Fibroblast of gingiva (primary cell): Measurements from ENCODE around the gene OTUB2.

Source experiments
- DNase-seq: peaks from one replicate; pipeline ENCODE4 v3.0.0-alpha.2; 2011; ENCODE audit warnings: low read depth

The OTUB2 gene

GRCh38 chr14:94021416-94022157 lies 4.6 kb upstream of the OTUB2 start:
- DNase-seq: no peak

GRCh38 chr14:94022532-94023411 lies 3.4 kb upstream of the OTUB2 start:
- DNase-seq: no peak

GRCh38 chr14:94024549-94024948 lies 1.6 kb upstream of the OTUB2 start:
- DNase-seq: no peak

DNA sequence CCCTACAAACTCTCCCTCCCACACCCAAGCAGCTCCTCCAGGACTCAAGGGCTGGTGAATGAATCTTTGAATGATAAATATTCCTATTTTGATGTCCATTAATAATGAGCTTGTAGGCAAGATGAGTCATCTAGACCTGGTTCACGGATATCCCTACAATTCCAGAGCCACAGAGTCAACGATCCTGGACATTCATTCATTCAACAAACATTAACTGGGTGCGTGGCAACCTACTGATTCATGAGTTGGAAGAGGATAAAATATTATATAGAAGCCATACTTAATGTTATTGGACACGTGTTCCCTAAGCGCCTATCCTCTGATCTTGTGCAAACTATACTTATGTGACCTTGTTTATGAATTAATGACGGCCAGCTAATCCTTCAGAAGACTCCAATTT lies 420 bp upstream of the OTUB2 start:
- DNase-seq: no peak

DNA sequence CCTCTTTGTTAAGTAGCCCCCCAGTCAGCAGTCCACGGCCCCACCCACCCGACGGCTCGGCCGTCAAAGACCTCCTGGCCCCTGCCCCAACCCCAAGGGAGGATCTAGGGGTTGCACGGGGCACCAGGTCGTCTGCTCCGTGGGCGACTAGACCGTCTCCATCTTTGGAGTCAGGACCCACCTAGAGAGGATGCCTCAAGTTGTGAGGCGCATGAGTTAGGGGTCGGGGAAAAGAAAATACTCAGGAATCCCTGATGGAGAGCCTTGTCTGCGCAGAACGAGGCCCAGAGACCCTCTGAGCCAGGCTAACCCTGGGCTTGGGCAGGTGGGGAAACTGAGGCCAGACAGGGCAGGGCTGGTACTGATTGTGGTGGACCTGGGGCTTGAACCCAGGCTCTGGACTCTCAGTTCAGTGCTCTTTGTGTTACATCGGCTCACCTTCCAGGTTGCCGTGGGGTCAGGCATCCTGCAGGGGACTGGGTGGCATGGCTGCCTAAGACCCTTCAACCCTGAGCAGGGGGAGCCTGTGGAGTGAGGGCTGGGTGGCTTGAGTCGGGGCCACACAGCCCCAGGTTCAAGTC lies 839 bp downstream of the OTUB2 start:
- DNase-seq: no peak

- DNase-seq: no peak
Observed at GRCh38 chr14:94027566-94028449, 1.7 kb downstream of the OTUB2 start.

- no peak for DNase-seq
Observed at GRCh38 chr14:94028450-94028826, 2.3 kb downstream of the OTUB2 start.

GRCh38 chr14:94029265-94029664 lies 3.1 kb downstream of the OTUB2 start:
- no peak for DNase-seq

DNA sequence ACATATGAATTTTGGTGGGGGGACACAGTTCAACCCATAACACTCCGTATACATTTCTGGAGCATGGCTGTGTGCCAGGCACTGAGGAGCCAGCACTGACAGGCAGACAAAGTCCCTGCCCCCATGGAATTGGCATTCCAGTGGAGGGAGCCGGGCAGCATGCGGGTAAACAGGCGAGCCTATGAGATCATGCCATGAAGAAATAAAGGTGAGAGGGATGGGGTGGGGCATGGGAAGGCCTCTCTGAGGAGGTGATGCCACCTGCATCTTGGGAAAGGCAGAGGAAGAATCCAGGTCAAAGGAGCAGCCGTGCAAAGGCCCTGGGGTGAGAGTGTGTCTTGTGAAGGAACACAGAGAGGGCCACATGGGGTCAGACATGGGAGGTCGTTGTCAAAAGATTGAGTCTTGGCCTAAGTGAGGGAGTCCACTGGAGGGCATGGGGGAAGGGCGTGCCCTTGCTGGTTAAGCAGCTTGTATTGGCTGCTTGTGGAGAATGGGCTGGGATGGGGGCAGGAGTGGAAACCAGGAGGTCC lies 3.6 kb downstream of the OTUB2 start:
- no peak for DNase-seq

DNA sequence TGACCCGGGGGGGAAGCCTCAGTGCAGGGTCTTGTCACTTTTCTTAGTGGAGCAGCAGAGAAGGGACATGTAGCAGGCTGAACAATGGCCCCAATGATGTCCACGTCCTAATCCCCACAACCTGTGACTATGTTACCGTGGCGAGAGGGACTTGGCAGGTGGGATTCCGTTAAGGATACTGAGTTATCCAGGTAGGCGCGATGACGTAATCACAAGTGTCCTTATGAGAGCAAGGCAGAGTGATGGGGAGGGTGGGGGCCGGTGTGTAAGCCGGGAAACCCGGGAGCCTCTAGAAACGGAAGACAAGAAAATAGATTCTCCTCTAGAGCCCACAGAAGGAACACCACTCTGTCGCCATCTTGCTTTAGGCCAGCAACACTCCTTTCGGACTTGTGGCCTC lies 4.4 kb downstream of the OTUB2 start:
- no peak for DNase-seq

- no peak for DNase-seq
Observed at GRCh38 chr14:94031161-94031882, 5.2 kb downstream of the OTUB2 start.

- no peak for DNase-seq
Observed at GRCh38 chr14:94031883-94032279, 5.7 kb downstream of the OTUB2 start.

DNA sequence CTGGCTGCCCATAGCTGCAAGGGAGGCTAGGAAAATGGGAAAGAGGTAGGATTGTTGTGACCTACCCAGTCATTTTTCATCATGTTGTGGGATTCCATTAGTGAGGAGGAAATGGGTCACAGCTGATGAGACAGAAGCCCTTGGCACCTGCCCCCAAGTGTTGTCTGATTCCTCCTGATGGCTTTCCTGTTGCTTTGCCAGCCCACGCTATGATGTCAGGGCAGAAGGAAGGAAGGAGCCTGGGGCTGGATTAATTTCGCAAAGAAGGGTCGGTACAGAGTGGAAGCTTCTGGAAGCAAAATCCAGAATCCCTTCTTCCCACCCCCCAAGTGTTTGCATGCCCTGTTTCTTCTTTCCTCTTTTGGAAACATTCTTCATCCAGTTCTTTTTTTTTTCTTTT lies 8.7 kb downstream of the OTUB2 start:
- no peak for DNase-seq

- DNase-seq: peak; percentile 54
Observed at GRCh38 chr14:94036313-94037167, 10.4 kb downstream of the OTUB2 start.

DNA sequence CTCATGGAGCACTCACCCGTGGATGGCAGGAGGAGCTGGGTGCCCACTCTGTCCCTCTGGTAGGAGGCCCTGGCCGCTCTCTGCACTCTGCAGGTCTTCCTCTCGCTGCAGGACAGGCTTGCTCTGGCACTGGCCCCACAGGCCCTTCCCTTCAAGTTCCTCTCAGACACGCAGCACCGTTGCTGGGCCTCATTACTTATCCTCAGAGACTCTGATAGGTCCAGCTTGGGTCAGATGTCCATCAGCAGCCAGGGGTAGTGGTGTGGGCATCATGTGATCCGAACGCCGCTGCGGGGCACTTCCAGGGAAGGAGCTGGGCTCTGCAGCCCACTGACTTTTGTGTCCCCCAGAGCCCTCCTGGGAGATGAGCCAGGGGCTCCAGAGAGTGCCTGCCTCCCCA lies 11.8 kb downstream of the OTUB2 start:
- no peak for DNase-seq

DNA sequence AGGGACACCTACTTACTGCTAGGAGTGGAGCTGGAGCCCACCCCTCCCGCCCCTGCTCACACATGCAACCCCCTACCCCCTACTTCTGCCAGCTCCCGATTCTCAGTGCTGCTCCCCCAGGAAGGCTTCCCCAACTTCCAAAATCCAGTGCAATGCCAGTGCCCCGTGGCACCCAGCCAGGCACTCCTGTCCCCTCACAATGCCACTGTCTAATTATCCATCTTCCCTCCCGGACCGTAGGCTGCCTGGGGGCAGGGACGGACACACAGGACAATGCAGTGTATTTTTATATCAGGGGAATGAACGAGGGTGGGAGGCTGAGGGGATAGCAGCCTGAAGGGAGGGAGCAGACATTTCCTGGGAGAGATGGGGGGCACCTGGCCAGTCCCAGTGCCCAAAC lies 12.4 kb downstream of the OTUB2 start:
- no peak for DNase-seq

DNA sequence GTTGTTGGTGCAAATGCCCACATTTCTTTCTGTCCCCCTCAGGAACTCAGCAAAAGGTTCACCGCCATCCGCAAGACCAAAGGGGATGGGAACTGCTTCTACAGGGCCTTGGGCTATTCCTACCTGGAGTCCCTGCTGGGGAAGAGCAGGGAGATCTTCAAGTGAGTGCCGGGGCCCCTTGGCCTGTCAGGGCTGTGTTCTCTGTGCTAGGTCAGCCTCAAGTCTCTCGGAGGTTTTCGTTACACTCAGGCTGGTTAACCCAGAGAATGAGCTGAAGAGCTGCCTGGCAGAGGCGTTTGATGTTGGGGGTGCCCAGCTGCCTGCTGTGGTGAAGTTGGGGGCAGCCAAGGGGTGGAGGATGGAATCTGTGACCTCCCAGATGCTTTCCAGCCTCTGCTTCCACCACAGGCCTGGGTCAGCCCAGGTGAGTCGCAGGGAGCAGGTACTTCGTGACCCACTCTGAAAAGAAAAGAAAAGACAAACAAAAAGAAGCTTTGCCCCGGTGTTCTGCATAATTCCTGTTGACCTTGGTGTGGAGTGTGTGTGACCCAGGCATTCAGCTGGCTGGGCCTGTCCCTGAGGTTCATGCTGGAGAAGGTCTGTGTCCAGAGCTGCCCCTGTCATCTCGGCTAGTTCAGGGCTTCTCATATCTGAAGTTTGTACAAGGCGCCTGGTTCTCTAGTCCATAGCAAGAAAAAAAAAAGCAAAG lies 12.9 kb downstream of the OTUB2 start:
- DNase-seq: no peak

GRCh38 chr14:94040247-94040646 lies 14.1 kb downstream of the OTUB2 start:
- no peak for DNase-seq

GRCh38 chr14:94040796-94041195 lies 14.7 kb downstream of the OTUB2 start:
- no peak for DNase-seq
